Right cardiac atrium (tissue), 5 donors: ENCODE results near the gene KRT85. TPM values are rescaled to one million over a fixed set of nuclear protein-coding genes. Genes with fewer than 3 reads are reported as not detected.
"Not testable (repeated sequence)": the region's sequence is repeated elsewhere in the genome, so short reads cannot be mapped to it uniquely, and the experiment has no call there.

Source experiments
- ATAC-seq, 2 donors: fragments of 200-7000 bp; cut with Tn5 transposase; one replicate each; pipeline versions ENCODE4 v1.8.0 to v1.9.1; 2020; ENCODE audit warnings: moderate library complexity in 2 of 2, mild to moderate bottlenecking in 1 of 2
- DNase-seq, 3 donors: peaks; one replicate each; pipeline ENCODE4 v3.0.0-alpha.2; 2020
- H3K27ac ChIP-seq: one replicate; pipeline ENCODE4 v1.5.1; 2013; ENCODE audit warnings: mild to moderate bottlenecking, low read length, control low read depth, moderate library complexity
- H3K27me3 ChIP-seq: one replicate; pipeline ENCODE4 v1.6.1; 2013; ENCODE audit not compliant: control insufficient read depth, insufficient read depth
- H3K4me1 ChIP-seq: one replicate; pipeline ENCODE4 v1.6.1; 2013; ENCODE audit warnings: low read length; ENCODE audit not compliant: control insufficient read depth, insufficient read depth
- H3K4me3 ChIP-seq: one replicate; pipeline ENCODE4 v1.5.1; 2013; ENCODE audit warnings: low read length, control low read depth
- H3K9me3 ChIP-seq: one replicate; pipeline ENCODE4 v1.6.1; 2013; ENCODE audit warnings: low read length; ENCODE audit not compliant: control insufficient read depth
- WGBS: extraction: QIAGEN DNeasy Blood & Tissue Kit; methylation state at CpG from one replicate; pipeline ENCODE4 v1.1.7; 2013; 5-methylcytosine and 5-hydroxymethylcytosine counted together
- intact Hi-C, 4 donors: fragments of 100-400 bp; cut with DNase I; formaldehyde crosslinking; loops; one replicate each; pipeline versions ENCODE4 v1.11.0 to v1.14.0; 2022 to 2023
- long read RNA-seq, 4 donors: library from polyadenylated mRNA; unstranded; transcript quantifications; one replicate each; pipeline ENCODE4 v2.0.0, GENCODE V29; 2020 to 2021
- polyA plus RNA-seq: library from polyadenylated mRNA; stranded (reverse); fragments of 200-250 nt; gene quantifications from one replicate; pipeline ENCODE4 v1.2.3, GENCODE V29; 2013
- total RNA-seq, 4 donors: library from RNA; stranded (reverse); fragmentation: NEBNext Ultra II Directional; extraction: Animal tissue kit (Norgen Biotek cat#: 25700); gene quantifications; one replicate each; pipeline ENCODE4 v1.2.1, GENCODE V29; 2021
- donor health status: healthy with polysubstance abuse.
- donor health status: DM: no; HTN: yes; CAD: no.
- donor health status: DM: no; HTN: no; CAD: no.
- donor health status: DM: no; HTN: yes; CAD: no; lungs with severe emphysema.
- donor health status: DM: yes; HTN: yes; CAD: no.

Gene KRT85
- total RNA-seq (not detected), polyA plus RNA-seq (not detected)
- long read RNA-seq, donor 1: 0 reads
- long read RNA-seq, donor 2: 0 reads
- long read RNA-seq, donor 3: 0 reads
- long read RNA-seq, donor 4: 0 reads

GRCh38 chr12:52366738-52367485, at the start of gene KRT85:
TSS of gene KRT85 (minus strand) at chr12:52367481. CDS start at chr12:52367405, 76 bp downstream.
- intact Hi-C loops: no loop called here
- Histone ChIP-seq H3K27ac (no peak within 1 kb of the TSS), H3K4me3 (no peak within 1 kb of the TSS), H3K4me1 (no peaks in the 10 kb centered on the region), H3K27me3 (no peaks in the 10 kb centered on the region), H3K9me3 (no peaks in the 10 kb centered on the region)
- ATAC-seq: no peak
- 77% methylated on average over 42 of the region's 42 CpGs for WGBS
- DNase-seq: no peak

GRCh38 chr12:52416795-52417194, 49.5 kb upstream of the KRT85 start:
- 59% methylated on average over 1 of the region's 1 CpG for WGBS
- Histone ChIP-seq H3K4me3 (no peak overlapping the region), H3K27me3 (no peaks in the 10 kb centered on the region), H3K27ac (no peak overlapping the region), H3K9me3 (no peaks in the 10 kb centered on the region), H3K4me1 (peaks cover 3% of the 10 kb centered on the region)
- DNase-seq (no peak), ATAC-seq (peak in 1 of 2 donors; percentile 59)
- intact Hi-C loops: no loop called here

GRCh38 chr12:52415870-52416750, 48.8 kb upstream of the KRT85 start:
- Histone ChIP-seq H3K27ac (peak overlapping the region; percentile 50), H3K4me1 (peaks cover 3% of the 10 kb centered on the region), H3K27me3 (no peaks in the 10 kb centered on the region), H3K4me3 (no peak overlapping the region), H3K9me3 (no peaks in the 10 kb centered on the region)
- DNase-seq (peak in 1 of 3 donors; percentile 60), ATAC-seq (peak; percentile 85 to 91)
- intact Hi-C loops: no loop called here
- WGBS: 65% methylated on average over 10 of the region's 10 CpGs

- Histone ChIP-seq H3K27ac (no peak overlapping the region), H3K9me3 (no peaks in the 10 kb centered on the region), H3K27me3 (no peaks in the 10 kb centered on the region), H3K4me1 (peaks cover 3% of the 10 kb centered on the region), H3K4me3 (no peak overlapping the region)
- intact Hi-C loops: no loop called here
- no peak for DNase-seq
- 86% methylated on average over 5 of the region's 5 CpGs for WGBS
- no peak for ATAC-seq
These were observed 47.7 kb upstream of the KRT85 start for GRCh38 chr12:52414936-52415335.

GRCh38 chr12:52413782-52414345, 46.6 kb upstream of the KRT85 start:
- WGBS: 67% methylated on average over 8 of the region's 8 CpGs
- Histone ChIP-seq H3K4me1 (peaks cover 3% of the 10 kb centered on the region), H3K9me3 (no peaks in the 10 kb centered on the region), H3K27me3 (no peaks in the 10 kb centered on the region), H3K27ac (no peak overlapping the region), H3K4me3 (no peak overlapping the region)
- no peak for DNase-seq
- ATAC-seq: no peak
- intact Hi-C loops: no loop called here

GRCh38 chr12:52413202-52413601, 45.9 kb upstream of the KRT85 start:
- peaks cover 3% of the 10 kb centered on the region for H3K4me1 ChIP-seq
- WGBS: 53% methylated on average over 4 of the region's 4 CpGs
- H3K9me3 ChIP-seq: no peaks in the 10 kb centered on the region
- no peaks in the 10 kb centered on the region for H3K27me3 ChIP-seq
- H3K4me3 ChIP-seq: no peak overlapping the region
- no peak for ATAC-seq
- no peak overlapping the region for H3K27ac ChIP-seq
- intact Hi-C loops: no loop called here
- DNase-seq: no peak

GRCh38 chr12:52411815-52412214, 44.5 kb upstream of the KRT85 start:
- 87% methylated on average over 10 of the region's 10 CpGs for WGBS

GRCh38 chr12:52410589-52411248, 43.4 kb upstream of the KRT85 start:
- peak in 1 of 2 donors; percentile 58 for ATAC-seq
- no CpG with 5 or more reads among the region's 1 CpG for WGBS

More at GRCh38 chr12:52411815-52412214, 44.5 kb upstream of the KRT85 start:
- Histone ChIP-seq H3K4me1 (peaks cover 3% of the 10 kb centered on the region), H3K4me3 (no peak overlapping the region), H3K27me3 (no peaks in the 10 kb centered on the region), H3K9me3 (no peaks in the 10 kb centered on the region), H3K27ac (no peak overlapping the region)
- intact Hi-C loops: no loop called here
- DNase-seq: no peak
- peak in 1 of 2 donors; percentile 21 for ATAC-seq

GRCh38 chr12:52407918-52408317, 40.6 kb upstream of the KRT85 start:
- Histone ChIP-seq H3K27me3 (no peaks in the 10 kb centered on the region), H3K4me1 (no peaks in the 10 kb centered on the region), H3K4me3 (no peak overlapping the region), H3K27ac (no peak overlapping the region), H3K9me3 (no peaks in the 10 kb centered on the region)
- intact Hi-C loops: no loop called here
- ATAC-seq: no peak
- 84% methylated on average over 5 of the region's 5 CpGs for WGBS
- no peak for DNase-seq

More at GRCh38 chr12:52410589-52411248, 43.4 kb upstream of the KRT85 start:
- intact Hi-C loops, H3K9me3 ChIP-seq, H3K4me3 ChIP-seq, H3K27me3 ChIP-seq, H3K4me1 ChIP-seq, DNase-seq, H3K27ac ChIP-seq: not testable (repeated sequence)

GRCh38 chr12:52405922-52406385, 38.7 kb upstream of the KRT85 start, which contains the start of gene KRT82:
TSS of gene KRT82 (minus strand) at chr12:52406335. CDS start at chr12:52406277, 58 bp downstream.
- H3K9me3 ChIP-seq: no peaks in the 10 kb centered on the region
- no peak within 1 kb of the TSS for H3K27ac ChIP-seq
- DNase-seq (no peak), ATAC-seq (no peak)
- no peaks in the 10 kb centered on the region for H3K4me1 ChIP-seq
- no peaks in the 10 kb centered on the region for H3K27me3 ChIP-seq
- intact Hi-C loops: no loop called here
- WGBS: 91% methylated on average over 14 of the region's 14 CpGs
- no peak within 1 kb of the TSS for H3K4me3 ChIP-seq
